A673 (cell line): ENCODE results near the gene ABCB8. TPM values are rescaled to one million over a fixed set of nuclear protein-coding genes. Genes with fewer than 3 reads are reported as not detected.

ENCODE experiments used
- BruUV-seq: library from RNA; stranded (reverse); fragments of 400-500 nt; replicated peaks from 2 replicates; lab custom pipeline; 2021; lab: Mats Ljungman, UMichigan
- CTCF ChIA-PET: fragments of 300-600 bp; sonication (Branson Sonifier 250); formaldehyde crosslinking; loops from one replicate; lab custom pipeline; 2022; ENCODE audit warnings: antibody characterized with exemption; lab: Charles Lee
- POLR2A ChIA-PET: fragments of 300-600 bp; sonication (Branson Sonifier 250); formaldehyde crosslinking; loops from one replicate; lab custom pipeline; 2022; ENCODE audit warnings: antibody characterized with exemption; ENCODE audit not compliant: low non-redundant PET; lab: Charles Lee
- DNase-seq: peaks from one replicate; pipeline ENCODE4 v3.0.0-alpha.2; 2015; ENCODE audit warnings: low spot score
- H3K27ac ChIP-seq: fragments of 200-600 bp; sonication (generic); 2 replicates; pipeline ENCODE4 v1.5.1; 2016; ENCODE audit warnings: mixed run types, low read depth, mild to moderate bottlenecking, mixed read lengths, antibody characterized with exemption, low read length; ENCODE audit not compliant: poor library complexity, severe bottlenecking
- H3K27me3 ChIP-seq: fragments of 200-600 bp; sonication (generic); replicated peaks from 2 replicates; pipeline ENCODE4 v1.6.1; 2017; ENCODE audit warnings: mixed run types, low read depth, mild to moderate bottlenecking, mixed read lengths, antibody characterized with exemption, low read length; ENCODE audit not compliant: insufficient read depth, poor library complexity
- H3K36me3 ChIP-seq: fragments of 200-600 bp; sonication (generic); 2 replicates; pipeline ENCODE4 v1.6.1; 2016; ENCODE audit warnings: mixed run types, mild to moderate bottlenecking, mixed read lengths, antibody characterized with exemption, low read length; ENCODE audit not compliant: insufficient read depth, poor library complexity, severe bottlenecking
- H3K4me1 ChIP-seq: fragments of 200-600 bp; sonication (generic); 2 replicates; pipeline ENCODE4 v1.6.1; 2017; ENCODE audit warnings: mixed run types, mild to moderate bottlenecking, mixed read lengths, antibody characterized with exemption, low read length; ENCODE audit not compliant: insufficient read depth, poor library complexity, severe bottlenecking
- H3K4me3 ChIP-seq: fragments of 200-600 bp; sonication (generic); 2 replicates; pipeline ENCODE4 v1.5.1; 2016; ENCODE audit warnings: low read depth, mixed run types, mild to moderate bottlenecking, mixed read lengths, low read length; ENCODE audit not compliant: poor library complexity, severe bottlenecking
- H3K9me3 ChIP-seq: fragments of 200-600 bp; sonication (generic); 2 replicates; pipeline ENCODE4 v1.6.1; 2016; ENCODE audit warnings: mixed run types, low read depth, mild to moderate bottlenecking, mixed read lengths, antibody characterized with exemption, low read length; ENCODE audit not compliant: poor library complexity, severe bottlenecking
- EZH2 ChIP-seq: fragments of 200-600 bp; sonication (generic); IDR thresholded peaks from 2 replicates; pipeline ENCODE4 v1.6.1; 2017; ENCODE audit warnings: borderline replicate concordance, low read depth, mild to moderate bottlenecking, mixed read lengths, antibody characterized with exemption, low read length; ENCODE audit not compliant: poor library complexity, severe bottlenecking
- intact Hi-C: fragments of 100-400 bp; cut with micrococcal nuclease; formaldehyde crosslinking; loops from one replicate; pipeline ENCODE4 v1.10.0; 2022; ENCODE audit not compliant: unreplicated experiment
- total RNA-seq: library from RNA; stranded (reverse); gene quantifications from 2 replicates; pipeline ENCODE4 v1.2.3, GENCODE V29; 2021
- TF ChIP-seq, protein P1 (sequence below): fragments of 300-800, 200-600 bp; sonication (generic); conservative IDR thresholded peaks from 2 replicates; pipeline ENCODE4 v1.5.1; 2017; ENCODE audit warnings: low read depth, mild to moderate bottlenecking, antibody characterized with exemption, low read length, moderate library complexity, mixed read lengths

Gene ABCB8
- total RNA-seq, 1 experiment from 2014 or later: 50.9 TPM

DNA sequence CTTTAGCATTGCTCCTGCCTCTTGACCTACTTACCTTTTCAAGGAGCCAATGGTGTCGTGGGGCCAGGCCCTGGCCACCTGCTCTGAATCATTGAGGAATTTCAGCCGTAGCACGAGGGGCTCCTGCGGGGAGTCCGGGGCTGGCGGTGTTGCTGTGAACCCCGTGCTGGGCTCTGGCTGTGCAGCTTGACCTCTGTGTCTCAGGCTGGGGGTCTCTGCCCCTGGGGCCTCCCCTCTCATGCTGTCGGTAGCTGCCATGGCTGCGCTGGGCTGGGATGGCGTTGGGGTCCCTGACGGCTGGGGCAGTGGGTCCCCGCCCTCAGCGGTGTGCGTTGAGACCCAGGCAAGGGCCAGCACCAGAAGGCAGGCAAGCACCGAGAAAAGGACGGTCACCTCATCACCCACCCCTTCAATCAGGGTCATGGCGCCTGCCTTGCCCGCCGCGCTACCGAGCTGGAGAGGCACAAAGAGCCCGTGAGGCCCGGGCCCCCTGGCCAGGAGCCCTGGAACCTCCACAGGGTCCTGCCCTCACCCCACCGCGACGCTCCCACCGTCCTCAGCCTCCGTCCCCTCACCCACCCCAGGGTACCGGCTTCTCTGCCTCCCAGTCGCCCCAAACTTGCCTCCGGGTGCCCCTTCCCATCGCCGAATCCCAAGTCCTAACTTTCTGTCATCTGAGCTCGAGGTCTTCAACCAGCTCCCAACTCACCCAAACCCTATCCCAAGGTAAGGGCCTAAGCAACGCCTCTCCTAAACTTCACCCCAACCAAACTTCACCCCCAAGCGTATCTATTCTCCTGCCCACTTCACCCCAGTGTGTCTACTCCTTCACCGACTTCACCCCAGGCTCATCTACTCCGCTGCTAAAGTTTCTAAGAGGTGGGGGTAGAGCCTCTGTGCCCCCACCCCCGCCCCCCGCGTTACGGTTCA, 54.2 kb downstream of the ABCB8 start:
- Histone ChIP-seq H3K27me3 (no peaks in the 10 kb centered on the region), H3K4me3 (peak overlapping the region; percentile 99), H3K4me1 (peaks cover 45% of the 10 kb centered on the region), H3K36me3 (peaks cover under 1% of the 10 kb centered on the region), H3K9me3 (no peaks in the 10 kb centered on the region), H3K27ac (peak overlapping the region; percentile 95)
- TF ChIP-seq EZH2: no peak
- BruUV-seq: no TSS peak
- intact Hi-C loops: no loop called here
- DNase-seq: no peak
- CTCF ChIA-PET: no interaction called here
- POLR2A ChIA-PET: no interaction called here

DNA sequence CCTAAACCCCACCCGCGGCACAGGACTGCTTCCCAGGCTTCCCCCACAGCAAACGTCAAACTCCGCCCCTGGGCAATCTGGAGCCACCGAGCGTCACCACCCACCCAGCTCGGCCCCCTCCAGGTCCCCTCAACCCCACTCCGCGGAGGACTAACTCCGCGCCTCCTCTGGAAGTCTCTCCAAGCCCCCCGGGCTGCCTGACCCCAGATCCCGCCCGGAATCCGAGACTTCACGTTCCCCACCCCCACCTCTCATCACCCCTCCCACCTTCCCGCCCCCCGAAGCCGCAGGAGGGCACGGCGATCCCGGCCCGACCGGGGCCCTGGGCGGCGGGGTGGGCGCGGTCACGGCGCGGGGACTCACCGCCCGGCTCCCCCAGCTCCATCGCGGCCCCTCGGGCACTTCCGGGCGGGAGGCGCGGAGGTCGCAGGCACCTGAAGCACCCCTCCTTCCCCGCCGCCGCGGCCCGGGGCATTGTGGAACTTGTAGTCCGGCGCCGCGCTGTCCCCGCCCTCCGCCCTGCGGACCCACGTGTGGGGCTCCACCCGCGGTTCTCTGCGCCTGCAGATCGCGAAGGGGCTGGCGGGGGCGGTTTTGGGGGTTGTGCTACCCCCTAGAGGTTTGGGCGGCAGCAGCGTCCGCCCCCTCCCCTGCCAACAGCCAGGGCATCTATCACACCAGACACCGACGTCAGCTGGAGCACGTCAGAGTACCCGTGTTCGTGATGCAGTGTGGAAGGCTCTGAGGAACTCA, 55.0 kb downstream of the ABCB8 start, which contains the start of gene TMUB1:
Gene TMUB1 (minus strand): TSS at position 423 of the 753 bp plus-strand sequence. CDS start 930 bp downstream, outside the sequence.
- TF ChIP-seq, protein P1, sequence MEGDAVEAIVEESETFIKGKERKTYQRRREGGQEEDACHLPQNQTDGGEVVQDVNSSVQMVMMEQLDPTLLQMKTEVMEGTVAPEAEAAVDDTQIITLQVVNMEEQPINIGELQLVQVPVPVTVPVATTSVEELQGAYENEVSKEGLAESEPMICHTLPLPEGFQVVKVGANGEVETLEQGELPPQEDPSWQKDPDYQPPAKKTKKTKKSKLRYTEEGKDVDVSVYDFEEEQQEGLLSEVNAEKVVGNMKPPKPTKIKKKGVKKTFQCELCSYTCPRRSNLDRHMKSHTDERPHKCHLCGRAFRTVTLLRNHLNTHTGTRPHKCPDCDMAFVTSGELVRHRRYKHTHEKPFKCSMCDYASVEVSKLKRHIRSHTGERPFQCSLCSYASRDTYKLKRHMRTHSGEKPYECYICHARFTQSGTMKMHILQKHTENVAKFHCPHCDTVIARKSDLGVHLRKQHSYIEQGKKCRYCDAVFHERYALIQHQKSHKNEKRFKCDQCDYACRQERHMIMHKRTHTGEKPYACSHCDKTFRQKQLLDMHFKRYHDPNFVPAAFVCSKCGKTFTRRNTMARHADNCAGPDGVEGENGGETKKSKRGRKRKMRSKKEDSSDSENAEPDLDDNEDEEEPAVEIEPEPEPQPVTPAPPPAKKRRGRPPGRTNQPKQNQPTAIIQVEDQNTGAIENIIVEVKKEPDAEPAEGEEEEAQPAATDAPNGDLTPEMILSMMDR: no peak
- no peak for TF ChIP-seq EZH2
- ChIA-PET CTCF (no interaction called here), POLR2A (no interaction called here)
- peak; percentile 83 for DNase-seq
- H3K27ac ChIP-seq: peak within 1 kb of the TSS; percentile 95
- H3K27me3 ChIP-seq: no peaks in the 10 kb centered on the region
- H3K4me1 ChIP-seq: peaks cover 48% of the 10 kb centered on the region
- peak within 1 kb of the TSS; percentile 99 for H3K4me3 ChIP-seq
- no peaks in the 10 kb centered on the region for H3K9me3 ChIP-seq
- intact Hi-C loops: no loop called here
- H3K36me3 ChIP-seq: no peaks in the 10 kb centered on the region
- BruUV-seq: no TSS peak

DNA sequence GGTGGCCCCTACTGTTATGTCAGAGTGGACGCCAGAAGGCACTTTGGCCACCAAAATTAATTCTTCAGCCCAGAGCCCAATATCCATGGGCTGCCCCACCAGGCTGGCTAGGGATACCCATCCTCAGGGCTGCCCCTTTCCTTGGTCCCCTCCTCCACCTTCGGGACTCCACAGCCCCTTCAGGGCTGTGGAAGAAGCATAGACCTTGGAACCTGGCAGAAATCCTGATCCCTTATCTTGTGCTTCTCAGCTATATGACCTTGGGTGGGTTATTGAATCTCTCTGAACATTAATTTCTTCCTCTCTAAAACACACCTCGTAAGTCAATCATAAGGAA, 55.5 kb downstream of the ABCB8 start:
- Histone ChIP-seq H3K27me3 (no peaks in the 10 kb centered on the region), H3K36me3 (peaks cover 4% of the 10 kb centered on the region), H3K4me3 (peak overlapping the region; percentile 99), H3K9me3 (no peaks in the 10 kb centered on the region), H3K4me1 (peaks cover 52% of the 10 kb centered on the region), H3K27ac (no peak overlapping the region)
- no TSS peak for BruUV-seq
- TF ChIP-seq EZH2: no peak
- TF ChIP-seq, protein P1: no peak
- CTCF ChIA-PET: no interaction called here
- intact Hi-C loops: no loop called here
- POLR2A ChIA-PET: no interaction called here
- DNase-seq: no peak
